ENCODE results near the gene MEF2D.

The MEF2D gene

GRCh38 chr1:156489935-156490293 is 10.7 kb downstream of the MEF2D start:
- no peak for TF ChIP-seq CEBPB (IDR thresholded peaks at IDR 0.05)
- TF ChIP-seq, protein P1, sequence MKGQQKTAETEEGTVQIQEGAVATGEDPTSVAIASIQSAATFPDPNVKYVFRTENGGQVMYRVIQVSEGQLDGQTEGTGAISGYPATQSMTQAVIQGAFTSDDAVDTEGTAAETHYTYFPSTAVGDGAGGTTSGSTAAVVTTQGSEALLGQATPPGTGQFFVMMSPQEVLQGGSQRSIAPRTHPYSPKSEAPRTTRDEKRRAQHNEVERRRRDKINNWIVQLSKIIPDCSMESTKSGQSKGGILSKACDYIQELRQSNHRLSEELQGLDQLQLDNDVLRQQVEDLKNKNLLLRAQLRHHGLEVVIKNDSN (IDR thresholded peaks at IDR 0.05) = no peak
- no peak for TF ChIP-seq ZBTB7A (IDR thresholded peaks at IDR 0.05; ENCODE audit: low read depth)
- no peak for TF ChIP-seq CREB1 (IDR thresholded peaks at IDR 0.05; ENCODE audit: low read depth)
- no peak for TF ChIP-seq TAF1 (IDR thresholded peaks at IDR 0.05; ENCODE audit: low read depth)
- no peak for TF ChIP-seq TEAD4 (IDR thresholded peaks at IDR 0.05)
- TF ChIP-seq REST (IDR thresholded peaks at IDR 0.05; ENCODE audit: low read depth) = no peak
- no peak for TF ChIP-seq NFIC (IDR thresholded peaks at IDR 0.05)

DNA sequence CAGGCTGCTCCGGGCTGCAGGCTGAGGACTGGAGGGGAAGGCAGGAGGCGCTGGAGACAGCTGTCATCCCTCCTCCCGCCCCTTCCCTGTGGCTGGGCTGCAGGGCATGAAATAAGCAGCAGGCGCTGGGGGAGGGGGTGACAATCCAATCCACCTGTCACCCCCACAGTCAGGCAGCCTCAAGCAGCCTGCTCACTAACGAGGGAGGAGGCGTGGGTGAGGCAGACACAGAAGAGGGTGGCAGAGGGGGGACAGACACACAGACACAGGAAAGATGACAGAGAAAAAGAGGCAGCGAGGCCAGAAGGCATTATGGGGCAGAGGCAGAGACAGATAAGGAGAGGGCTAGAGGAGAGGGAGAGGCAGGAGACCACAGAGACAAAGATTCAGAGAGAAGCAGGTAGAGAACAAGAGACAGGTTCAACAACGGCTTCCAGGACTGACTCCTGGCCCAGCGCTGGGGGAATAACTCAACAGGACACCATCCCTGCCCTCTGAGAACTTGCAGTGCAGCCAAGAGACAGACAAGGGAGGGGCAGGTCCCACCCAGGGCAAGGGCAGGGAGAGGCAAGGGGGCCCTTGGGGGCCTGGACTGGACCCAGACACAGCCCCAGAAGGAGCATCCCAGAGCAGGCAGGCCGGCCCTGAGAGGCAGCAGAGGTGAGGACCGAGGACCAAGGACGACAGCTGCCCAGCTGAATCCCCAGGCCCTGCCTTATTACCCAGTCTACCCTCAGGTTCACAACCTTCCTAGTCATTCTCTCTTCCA is 11.2 kb downstream of the MEF2D start:
- TF ChIP-seq, protein P1 (IDR thresholded peaks at IDR 0.05) = no peak
- TF ChIP-seq MAX (IDR thresholded peaks at IDR 0.05) (no peak), REST (IDR thresholded peaks at IDR 0.05; ENCODE audit: low read depth) (no peak), RAD21 (IDR thresholded peaks at IDR 0.05; ENCODE audit: low read depth) (no peak), EGR1 (IDR thresholded peaks at IDR 0.05) (no peak), YY1 (IDR thresholded peaks at IDR 0.05; ENCODE audit: low read depth) (no peak), CREB1 (IDR thresholded peaks at IDR 0.05; ENCODE audit: low read depth) (no peak), CEBPB (IDR thresholded peaks at IDR 0.05) (no peak), FOXM1 (IDR thresholded peaks at IDR 0.05; ENCODE audit: borderline replicate concordance, low read depth) (no peak), TEAD4 (IDR thresholded peaks at IDR 0.05) (no peak), NFIC (IDR thresholded peaks at IDR 0.05) (no peak), TAF1 (IDR thresholded peaks at IDR 0.05; ENCODE audit: low read depth) (no peak), EP300 (IDR thresholded peaks at IDR 0.05; ENCODE audit: borderline replicate concordance) (no peak), TCF12 (IDR thresholded peaks at IDR 0.05; ENCODE audit: low read depth) (no peak)

DNA sequence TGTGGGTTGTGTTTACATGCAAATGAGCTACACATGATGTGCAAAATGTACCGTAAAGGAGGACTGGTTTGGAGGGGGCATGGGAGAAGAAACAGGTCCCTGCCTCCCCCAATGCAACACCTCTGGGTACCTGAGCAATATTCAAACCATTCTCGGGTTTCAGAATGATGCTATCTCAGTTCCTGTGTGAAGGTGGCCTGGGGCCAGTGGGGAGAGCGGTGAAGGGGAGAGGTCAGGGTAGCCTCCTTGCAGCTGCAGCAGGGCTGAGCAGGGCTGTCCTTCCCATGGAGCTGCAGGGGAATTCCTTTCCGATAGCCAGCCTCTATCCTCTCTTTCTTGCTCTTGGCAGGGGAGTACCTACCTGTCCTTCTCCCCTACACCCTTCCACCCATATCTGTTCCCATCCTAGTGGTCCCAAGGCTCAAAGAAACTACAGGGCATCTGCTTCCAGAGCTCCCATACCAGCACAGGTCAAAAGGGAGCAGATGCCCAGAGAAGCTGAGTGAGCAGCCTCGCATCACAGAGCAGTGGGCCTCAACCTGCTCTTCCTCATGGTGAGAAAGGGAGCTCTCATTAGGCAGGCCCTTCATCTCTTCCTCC is 11.9 kb downstream of the MEF2D start:
- TF ChIP-seq FOXM1 (IDR thresholded peaks at IDR 0.05; ENCODE audit: borderline replicate concordance, low read depth) = no peak
- no peak for TF ChIP-seq YY1 (IDR thresholded peaks at IDR 0.05; ENCODE audit: low read depth)
- TF ChIP-seq ZBTB7A (IDR thresholded peaks at IDR 0.05; ENCODE audit: low read depth) = no peak
- no peak for TF ChIP-seq CREB1 (IDR thresholded peaks at IDR 0.05; ENCODE audit: low read depth)
- no peak for TF ChIP-seq EP300 (IDR thresholded peaks at IDR 0.05; ENCODE audit: borderline replicate concordance)
- no peak for TF ChIP-seq TEAD4 (IDR thresholded peaks at IDR 0.05)
- TF ChIP-seq RAD21 (IDR thresholded peaks at IDR 0.05; ENCODE audit: low read depth) = no peak
- no peak for TF ChIP-seq TAF1 (IDR thresholded peaks at IDR 0.05; ENCODE audit: low read depth)
- no peak for TF ChIP-seq EGR1 (IDR thresholded peaks at IDR 0.05)
- TF ChIP-seq TCF12 (IDR thresholded peaks at IDR 0.05; ENCODE audit: low read depth) = no peak
- no peak for TF ChIP-seq NFIC (IDR thresholded peaks at IDR 0.05)
- no peak for TF ChIP-seq CEBPB (IDR thresholded peaks at IDR 0.05)
- TF ChIP-seq REST (IDR thresholded peaks at IDR 0.05; ENCODE audit: low read depth) = no peak
- TF ChIP-seq, protein P1 (IDR thresholded peaks at IDR 0.05) = no peak
- no peak for TF ChIP-seq MAX (IDR thresholded peaks at IDR 0.05)
